Muscle layer of colon (tissue), 2 donors: ENCODE data around the gene PUDP.

Experiments used
- H3K27ac ChIP-seq: one replicate; pipeline ENCODE4 v1.7.0; 2013; ENCODE audit warnings: low read depth, mild to moderate bottlenecking, low read length, moderate library complexity
- H3K27me3 ChIP-seq, 2 donors: one replicate each; pipeline ENCODE4 v1.7.0; 2013; ENCODE audit warnings: low read length in 2 of 2, mild to moderate bottlenecking in 2 of 2; ENCODE audit not compliant: insufficient read depth in 2 of 2, control insufficient read depth in 1 of 2
- H3K36me3 ChIP-seq: one replicate; pipeline ENCODE4 v1.7.0; 2013; ENCODE audit warnings: mild to moderate bottlenecking, low read length; ENCODE audit not compliant: insufficient read depth
- H3K4me1 ChIP-seq: one replicate; pipeline ENCODE4 v1.7.0; 2013; ENCODE audit warnings: mild to moderate bottlenecking, low read length; ENCODE audit not compliant: insufficient read depth
- H3K4me3 ChIP-seq, 2 donors: one replicate each; pipeline ENCODE4 v1.7.0; 2013; ENCODE audit warnings: low read length in 2 of 2, low read depth in 1 of 2, mild to moderate bottlenecking in 1 of 2, moderate library complexity in 1 of 2
- H3K9ac ChIP-seq: one replicate; pipeline ENCODE4 v1.7.0; 2013; ENCODE audit warnings: low read length
- H3K9me3 ChIP-seq: one replicate; pipeline ENCODE4 v1.7.0; 2013; ENCODE audit warnings: mild to moderate bottlenecking, low read length
- donor health status: abdominal sarcoma.
- donor health status: Adenocarcinoma of cecum.

Gene PUDP

GRCh38 chrX:7119950-7120877 is 27.7 kb downstream of the PUDP start:
- Histone ChIP-seq H3K36me3 (no peaks in the 10 kb centered on the region), H3K9ac (no peak overlapping the region), H3K4me3 (no peak overlapping the region), H3K9me3 (no peaks in the 10 kb centered on the region), H3K27ac (no peak overlapping the region), H3K4me1 (peaks cover 11% of the 10 kb centered on the region), H3K27me3 (no peaks in the 10 kb centered on the region)

DNA sequence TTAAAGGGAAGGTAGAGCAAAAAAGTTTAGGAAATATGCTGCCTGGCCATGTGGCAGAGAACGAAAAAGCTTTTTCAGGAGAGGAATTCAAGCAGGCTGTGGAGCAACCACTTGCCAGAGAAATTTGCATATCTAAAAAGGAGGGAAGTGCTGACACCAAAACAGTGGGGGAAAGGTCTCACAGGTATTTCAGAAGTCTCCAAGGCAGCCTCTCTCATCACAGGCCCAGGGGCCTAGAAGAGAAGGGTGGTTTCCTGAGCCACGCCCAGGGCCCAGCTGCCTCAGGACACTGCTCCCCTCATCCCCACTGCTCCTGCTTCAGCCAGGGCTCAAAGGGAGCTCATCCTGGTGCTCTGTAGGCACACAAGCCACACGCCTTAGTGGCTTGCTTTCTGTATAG is 30.4 kb downstream of the PUDP start:
- Histone ChIP-seq H3K4me3 (no peak overlapping the region), H3K27me3 (no peaks in the 10 kb centered on the region), H3K27ac (no peak overlapping the region), H3K4me1 (peaks cover 11% of the 10 kb centered on the region), H3K36me3 (no peaks in the 10 kb centered on the region), H3K9me3 (no peaks in the 10 kb centered on the region), H3K9ac (no peak overlapping the region)

DNA sequence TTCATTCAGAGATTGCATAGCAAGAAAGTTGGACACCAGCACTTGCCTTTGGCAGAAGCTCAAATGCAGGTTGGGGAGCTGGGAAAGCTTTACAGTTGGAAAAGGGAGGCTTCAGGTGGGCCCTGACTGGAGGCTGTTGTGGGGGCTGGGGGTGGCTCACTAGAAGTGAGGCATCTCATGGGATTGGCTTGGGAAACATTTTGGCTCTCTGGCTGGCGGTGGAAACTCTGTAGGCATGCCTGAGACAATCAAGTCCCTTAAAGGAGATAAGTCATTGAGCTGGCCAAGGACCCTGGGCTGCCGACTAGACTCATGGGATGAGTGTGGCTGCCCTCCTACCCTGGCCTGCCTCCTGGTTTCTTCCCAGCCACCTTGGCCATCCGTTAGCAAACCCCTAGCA is 31.9 kb downstream of the PUDP start:
- Histone ChIP-seq H3K4me3 (no peak overlapping the region), H3K36me3 (no peaks in the 10 kb centered on the region), H3K27me3 (no peaks in the 10 kb centered on the region), H3K27ac (no peak overlapping the region), H3K9ac (no peak overlapping the region), H3K4me1 (peaks cover 11% of the 10 kb centered on the region), H3K9me3 (no peaks in the 10 kb centered on the region)

- peaks cover 7% of the 10 kb centered on the region for H3K4me1 ChIP-seq
- H3K27ac ChIP-seq: no peak overlapping the region
- H3K9me3 ChIP-seq: no peaks in the 10 kb centered on the region
- H3K27me3 ChIP-seq: no peaks in the 10 kb centered on the region
- H3K4me3 ChIP-seq: no peak overlapping the region
- H3K36me3 ChIP-seq: no peaks in the 10 kb centered on the region
- no peak overlapping the region for H3K9ac ChIP-seq
These were observed 32.4 kb downstream of the PUDP start for GRCh38 chrX:7115557-7115956.

DNA sequence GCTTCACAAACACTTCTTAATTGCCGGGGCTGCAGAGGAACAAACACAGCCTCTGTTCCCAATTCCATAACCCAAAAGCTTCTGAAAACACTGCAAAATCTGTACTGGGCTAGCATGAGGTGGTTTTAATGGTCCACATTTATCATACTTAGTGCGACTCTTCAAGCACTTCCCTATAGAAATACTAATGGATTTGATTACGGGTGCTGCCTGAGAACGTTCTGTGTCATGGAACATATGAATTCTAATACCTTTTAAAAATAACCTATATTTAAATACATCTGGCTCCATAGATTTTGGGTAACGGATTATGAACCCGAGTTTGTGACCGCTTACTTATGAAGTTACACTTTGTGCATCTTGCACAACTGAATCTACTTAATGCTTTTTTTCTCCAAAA is 35.9 kb downstream of the PUDP start:
- H3K27ac ChIP-seq: no peak overlapping the region
- no peak overlapping the region for H3K4me3 ChIP-seq
- H3K4me1 ChIP-seq: peaks cover 10% of the 10 kb centered on the region
- no peaks in the 10 kb centered on the region for H3K36me3 ChIP-seq
- H3K9me3 ChIP-seq: no peaks in the 10 kb centered on the region
- H3K9ac ChIP-seq: no peak overlapping the region
- H3K27me3 ChIP-seq: no peaks in the 10 kb centered on the region

- no peak overlapping the region for H3K27ac ChIP-seq
- H3K9ac ChIP-seq: no peak overlapping the region
- no peaks in the 10 kb centered on the region for H3K36me3 ChIP-seq
- H3K4me3 ChIP-seq: no peak overlapping the region
- no peaks in the 10 kb centered on the region for H3K27me3 ChIP-seq
- peaks cover 10% of the 10 kb centered on the region for H3K4me1 ChIP-seq
- no peaks in the 10 kb centered on the region for H3K9me3 ChIP-seq
These were observed 36.4 kb downstream of the PUDP start for GRCh38 chrX:7111518-7111917.

GRCh38 chrX:7110821-7111276 is 37.1 kb downstream of the PUDP start:
- Histone ChIP-seq H3K4me1 (peaks cover 10% of the 10 kb centered on the region), H3K4me3 (no peak overlapping the region), H3K36me3 (no peaks in the 10 kb centered on the region), H3K27ac (no peak overlapping the region), H3K9me3 (no peaks in the 10 kb centered on the region), H3K9ac (no peak overlapping the region), H3K27me3 (no peaks in the 10 kb centered on the region)

DNA sequence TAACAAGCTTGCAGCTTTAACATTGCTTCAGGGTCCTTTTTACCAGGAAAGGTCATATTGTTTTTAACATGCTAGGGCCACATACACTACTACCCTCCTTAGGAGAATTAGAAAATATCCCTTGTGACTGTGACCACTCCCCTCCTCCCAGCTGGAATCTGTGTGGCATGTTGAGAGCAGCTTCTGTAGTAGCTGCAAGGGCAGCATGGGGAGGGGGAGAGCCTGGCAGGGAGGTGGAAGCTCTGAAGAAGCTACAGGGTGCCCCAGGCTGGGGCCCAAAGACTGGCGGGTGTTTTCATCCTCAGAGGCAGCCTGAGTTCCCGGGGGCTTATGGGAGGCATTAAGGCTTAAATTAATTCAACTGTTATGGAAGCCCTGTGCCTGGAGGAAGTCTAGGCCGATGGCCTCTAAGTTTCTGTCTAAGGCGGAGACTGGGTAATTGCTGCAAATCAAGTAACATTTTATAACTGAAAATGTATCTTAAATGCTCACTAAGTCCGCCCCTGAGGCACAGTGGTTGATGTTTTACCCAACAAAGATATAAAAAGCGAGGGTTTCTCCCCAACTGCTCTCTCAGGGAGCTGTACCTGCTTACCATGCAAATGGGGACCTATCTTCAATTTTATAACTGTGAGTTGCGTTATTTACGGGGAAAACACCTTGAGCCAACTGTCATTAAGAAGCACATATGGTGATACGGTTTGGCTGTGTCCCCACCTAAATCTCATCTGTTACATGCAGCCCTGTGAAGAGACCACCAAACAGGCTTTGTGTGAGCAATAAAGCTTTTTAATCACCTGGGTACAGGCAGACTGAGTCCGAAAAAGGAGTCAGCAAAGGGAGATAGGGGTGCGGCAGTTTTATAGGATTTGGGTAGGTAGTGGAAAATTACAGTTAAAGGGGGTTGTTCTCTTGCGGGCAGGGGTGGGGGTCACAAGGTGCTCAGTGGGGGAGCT is 37.8 kb downstream of the PUDP start:
- H3K9me3 ChIP-seq: no peaks in the 10 kb centered on the region
- no peak overlapping the region for H3K27ac ChIP-seq
- H3K27me3 ChIP-seq: no peaks in the 10 kb centered on the region
- no peak overlapping the region for H3K4me3 ChIP-seq
- no peak overlapping the region for H3K9ac ChIP-seq
- peaks cover 10% of the 10 kb centered on the region for H3K4me1 ChIP-seq
- H3K36me3 ChIP-seq: no peaks in the 10 kb centered on the region

- Histone ChIP-seq H3K9ac (no peak overlapping the region), H3K27me3 (no peaks in the 10 kb centered on the region), H3K9me3 (no peaks in the 10 kb centered on the region), H3K4me3 (peak overlapping the region in 1 of 2 donors; percentile 4), H3K36me3 (no peaks in the 10 kb centered on the region), H3K4me1 (peaks cover 10% of the 10 kb centered on the region), H3K27ac (no peak overlapping the region)
These were observed 38.9 kb downstream of the PUDP start for GRCh38 chrX:7109049-7109531.

DNA sequence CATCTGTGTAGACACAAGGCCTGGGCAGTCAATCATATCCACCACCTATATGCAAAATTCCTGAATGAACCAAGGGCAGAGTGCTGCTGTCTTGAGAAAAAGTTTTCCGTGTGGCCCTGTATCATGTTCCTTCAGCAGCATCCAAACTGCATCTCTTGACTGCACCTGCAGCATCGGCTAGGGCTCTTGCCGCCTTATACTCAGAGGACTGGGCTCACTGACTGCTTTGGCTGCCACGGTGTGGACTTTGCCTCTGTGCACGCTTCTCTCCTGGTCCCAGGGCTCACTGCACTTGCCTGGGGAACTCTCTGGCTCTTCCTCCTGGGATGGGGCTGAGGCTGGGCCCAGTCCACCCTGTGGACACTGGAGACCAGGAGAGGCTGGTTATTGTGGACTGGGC is 39.9 kb downstream of the PUDP start:
- no peak overlapping the region for H3K9ac ChIP-seq
- H3K4me3 ChIP-seq: no peak overlapping the region
- H3K27me3 ChIP-seq: no peaks in the 10 kb centered on the region
- H3K36me3 ChIP-seq: no peaks in the 10 kb centered on the region
- no peaks in the 10 kb centered on the region for H3K9me3 ChIP-seq
- H3K27ac ChIP-seq: no peak overlapping the region
- peaks cover 10% of the 10 kb centered on the region for H3K4me1 ChIP-seq

- no peak overlapping the region for H3K4me3 ChIP-seq
- no peak overlapping the region for H3K27ac ChIP-seq
- H3K9me3 ChIP-seq: no peaks in the 10 kb centered on the region
- H3K27me3 ChIP-seq: no peaks in the 10 kb centered on the region
- H3K36me3 ChIP-seq: no peaks in the 10 kb centered on the region
- H3K4me1 ChIP-seq: peaks cover 10% of the 10 kb centered on the region
- H3K9ac ChIP-seq: no peak overlapping the region
These were observed 41.3 kb downstream of the PUDP start for GRCh38 chrX:7106649-7107048.
